Measurements from ENCODE around the gene CPLANE2.
"Not testable (repeated sequence)": the region's sequence is repeated elsewhere in the genome, so short reads cannot be mapped to it uniquely, and the experiment has no call there.

CPLANE2 gene

GRCh38 chr1:16249596-16250241 is 12.7 kb upstream of the CPLANE2 start:
- no peak for DNase-seq (ENCODE audit: low spot score)

GRCh38 chr1:16248603-16249516 is 11.9 kb upstream of the CPLANE2 start:
- DNase-seq (ENCODE audit: low spot score), result peak; percentile 88

DNA sequence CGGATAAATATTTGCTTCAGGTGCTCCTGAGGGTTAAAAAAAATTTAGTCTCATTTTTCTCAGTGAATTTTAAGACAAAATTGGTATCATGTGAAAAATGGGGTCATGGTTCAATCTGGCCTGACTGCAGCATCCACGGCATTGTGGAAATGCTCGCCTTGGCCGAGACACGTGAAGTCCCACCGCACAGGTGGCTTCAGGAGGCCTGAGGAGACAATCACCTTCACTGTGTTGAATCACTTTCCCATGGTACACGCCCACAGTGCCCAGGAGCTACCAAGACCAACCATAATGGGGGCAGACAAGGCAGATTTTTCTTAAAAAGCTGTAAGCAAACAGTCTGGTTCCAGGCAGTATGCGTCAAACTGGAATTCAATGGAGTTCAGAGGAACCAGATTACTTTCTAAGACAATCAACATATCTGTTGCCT is 11.0 kb upstream of the CPLANE2 start:
- no peak for DNase-seq (ENCODE audit: low spot score)

- no peak for DNase-seq (ENCODE audit: low spot score)
Measured at GRCh38 chr1:16247441-16247840, 10.5 kb upstream of the CPLANE2 start.

DNA sequence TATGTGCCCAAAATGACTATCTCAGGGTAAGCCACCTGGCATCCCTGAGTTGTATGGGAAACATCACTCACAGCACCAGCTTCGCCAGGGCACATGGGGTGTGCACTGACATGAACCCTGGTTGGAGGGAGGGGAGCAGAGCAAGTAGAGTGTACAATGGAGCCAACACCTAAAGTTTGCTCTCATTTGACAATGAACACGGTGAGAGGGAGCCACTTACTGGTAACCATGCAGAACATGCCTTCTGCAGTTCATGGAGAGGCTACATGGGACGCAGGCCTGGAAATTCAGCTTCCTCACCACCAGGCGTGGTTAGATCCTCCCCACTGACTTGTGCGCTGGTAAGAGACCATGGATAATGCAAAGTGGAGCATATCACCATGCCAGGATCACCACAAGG is 10.0 kb upstream of the CPLANE2 start:
- DNase-seq (ENCODE audit: low spot score), result no peak

DNA sequence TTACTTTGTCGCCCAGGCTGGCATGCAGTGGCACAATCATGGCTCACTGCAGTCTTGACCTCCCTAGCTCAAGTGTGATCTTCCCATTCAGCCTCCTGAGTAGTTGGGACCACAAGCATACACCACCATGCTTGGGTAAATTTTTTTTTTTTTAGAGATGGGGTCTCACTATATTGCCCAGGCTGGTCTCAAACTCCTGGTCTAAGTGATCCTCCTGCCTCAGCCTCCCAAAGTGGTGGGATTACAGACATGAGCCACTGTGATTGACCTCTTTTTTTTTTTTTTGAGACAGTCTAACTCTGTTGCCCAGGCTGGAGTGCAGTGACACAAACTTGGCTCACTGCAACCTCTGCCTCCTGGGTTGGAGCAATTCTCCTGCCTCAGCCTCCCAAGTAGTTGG is 9.3 kb upstream of the CPLANE2 start:
- DNase-seq (ENCODE audit: low spot score), result not testable (repeated sequence)

- no peak for DNase-seq (ENCODE audit: low spot score)
Measured at GRCh38 chr1:16245476-16246196, 8.7 kb upstream of the CPLANE2 start.

DNA sequence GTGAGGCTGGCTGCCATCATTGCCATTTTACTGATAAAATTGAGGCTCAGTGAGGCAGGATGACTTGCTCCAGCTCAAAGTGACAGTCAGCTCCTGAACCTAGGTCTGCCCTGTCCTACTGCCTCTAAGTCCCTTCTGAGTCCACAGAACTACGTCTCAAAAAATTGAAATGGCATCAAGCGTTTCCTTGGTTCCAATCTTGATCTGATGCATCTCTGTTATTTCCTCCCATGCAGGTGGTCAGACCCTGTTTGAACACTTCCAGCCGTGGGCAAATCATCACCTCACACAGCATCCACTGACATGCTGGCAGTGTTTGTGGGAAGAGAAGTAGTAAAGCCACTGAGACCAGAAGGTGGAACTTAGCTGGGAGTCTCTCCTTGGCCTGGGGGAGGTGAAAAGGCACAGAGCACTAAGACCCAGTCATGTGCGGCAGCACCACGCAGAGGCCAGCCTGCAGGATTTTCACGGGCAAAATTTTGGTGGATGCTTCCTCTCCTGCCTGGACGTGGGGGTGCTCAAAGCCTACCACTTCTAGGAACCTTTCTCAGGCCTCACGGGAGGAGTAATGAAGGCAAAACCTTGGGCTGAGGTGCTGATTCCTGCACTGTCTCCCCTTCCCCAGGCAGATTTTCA is 7.8 kb upstream of the CPLANE2 start:
- DNase-seq (ENCODE audit: low spot score), result no peak

GRCh38 chr1:16243936-16244649 is 7.1 kb upstream of the CPLANE2 start:
- peak; percentile 83 for DNase-seq (ENCODE audit: low spot score)

- DNase-seq (ENCODE audit: low spot score), result no peak
Measured at GRCh38 chr1:16243215-16243610, 6.2 kb upstream of the CPLANE2 start.

GRCh38 chr1:16242556-16243214 is 5.7 kb upstream of the CPLANE2 start:
- no peak for DNase-seq (ENCODE audit: low spot score)

- no peak for DNase-seq (ENCODE audit: low spot score)
Measured at GRCh38 chr1:16241221-16241708, 4.3 kb upstream of the CPLANE2 start.

DNA sequence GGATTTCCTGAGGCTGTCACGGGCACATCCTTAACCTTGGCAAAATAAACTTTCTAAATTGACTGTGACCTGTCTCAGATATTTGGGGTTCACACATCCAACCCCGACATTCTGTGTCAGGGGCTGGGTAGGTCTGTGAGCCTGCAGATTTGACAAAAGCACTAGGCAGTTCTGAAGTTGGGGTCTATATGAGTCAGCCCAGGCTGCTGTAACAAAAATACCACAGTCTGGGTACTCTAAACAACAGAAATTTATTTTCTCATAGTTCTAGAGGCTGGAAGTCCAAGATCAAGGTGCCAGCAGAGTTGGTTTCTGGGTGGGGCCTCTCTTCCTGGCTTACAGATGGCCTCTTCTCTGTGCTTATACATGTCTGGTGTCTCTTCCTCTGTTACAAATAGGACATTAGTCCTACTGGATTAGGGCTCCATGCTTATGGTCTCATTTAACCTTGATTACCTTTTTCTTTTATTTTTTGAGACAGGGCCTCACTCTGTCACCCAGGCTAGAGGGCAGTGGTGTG is 3.0 kb upstream of the CPLANE2 start:
- DNase-seq (ENCODE audit: low spot score), result no peak

DNA sequence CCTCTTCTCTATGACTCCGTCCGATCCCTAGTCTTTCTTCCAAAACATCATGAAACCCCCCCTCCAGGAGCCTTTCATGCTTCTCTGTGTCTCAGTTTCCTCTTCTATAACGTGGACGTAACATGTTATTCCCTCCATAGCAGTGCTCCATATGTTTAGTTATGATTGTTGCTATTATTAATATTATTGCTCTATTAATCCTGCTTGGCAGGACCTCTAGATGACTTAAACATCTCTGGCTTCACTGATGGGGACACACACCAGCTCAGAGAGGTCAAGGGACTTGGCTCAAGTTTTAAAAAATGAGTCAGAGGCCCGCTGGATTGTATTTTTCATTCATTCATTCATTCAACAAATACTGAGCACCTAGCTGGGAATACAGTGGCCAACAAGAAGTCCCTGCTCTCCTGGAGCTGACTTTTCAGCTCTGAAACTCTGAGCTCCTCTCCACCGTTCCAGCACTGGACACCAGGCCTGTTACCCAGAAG is 404 bp upstream of the CPLANE2 start:
- no peak for DNase-seq (ENCODE audit: low spot score)

- DNase-seq (ENCODE audit: low spot score), result no peak
Measured at GRCh38 chr1:16235944-16236510, 956 bp downstream of the CPLANE2 start.

DNA sequence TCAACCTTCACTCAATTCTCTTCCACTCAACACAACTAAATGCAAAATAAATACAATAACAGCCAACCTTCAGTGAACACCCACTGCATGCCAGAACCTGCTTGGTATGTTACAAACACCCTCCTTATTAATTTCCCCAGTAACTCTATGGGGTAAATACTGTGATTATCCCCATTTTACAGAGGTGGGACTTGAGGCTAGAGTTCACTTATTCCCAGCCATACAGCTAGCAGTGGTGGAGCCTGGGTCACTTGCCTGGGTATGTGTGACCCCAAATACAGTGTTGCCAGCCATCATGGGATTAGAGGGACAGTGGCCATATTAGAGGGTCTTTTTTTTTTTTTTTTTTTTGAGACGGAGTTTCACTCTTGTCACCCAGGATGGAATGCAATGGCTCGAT is 1.6 kb downstream of the CPLANE2 start:
- no peak for DNase-seq (ENCODE audit: low spot score)

- DNase-seq (ENCODE audit: low spot score), result no peak
Measured at GRCh38 chr1:16233431-16233830, 3.6 kb downstream of the CPLANE2 start.

DNA sequence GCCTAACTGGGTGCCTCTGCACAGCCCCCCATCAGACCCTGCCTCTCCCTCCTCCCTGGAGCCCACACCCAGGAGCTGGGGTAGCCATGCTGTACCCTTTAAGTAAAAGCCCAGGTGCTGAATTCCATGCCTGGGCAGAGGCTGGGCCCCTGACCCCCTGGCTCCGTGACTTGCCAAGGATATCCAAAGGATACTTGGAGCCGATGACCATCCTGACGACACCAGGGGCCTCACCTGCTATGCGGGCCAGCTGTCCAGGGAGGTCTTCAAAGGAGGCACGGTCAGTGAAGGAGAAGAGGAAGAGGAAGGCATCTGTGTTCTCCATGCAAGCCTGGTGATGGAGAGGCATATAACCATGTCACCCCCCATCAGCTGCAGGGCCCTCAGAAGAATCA is 4.7 kb downstream of the CPLANE2 start:
- DNase-seq (ENCODE audit: low spot score), result no peak

DNA sequence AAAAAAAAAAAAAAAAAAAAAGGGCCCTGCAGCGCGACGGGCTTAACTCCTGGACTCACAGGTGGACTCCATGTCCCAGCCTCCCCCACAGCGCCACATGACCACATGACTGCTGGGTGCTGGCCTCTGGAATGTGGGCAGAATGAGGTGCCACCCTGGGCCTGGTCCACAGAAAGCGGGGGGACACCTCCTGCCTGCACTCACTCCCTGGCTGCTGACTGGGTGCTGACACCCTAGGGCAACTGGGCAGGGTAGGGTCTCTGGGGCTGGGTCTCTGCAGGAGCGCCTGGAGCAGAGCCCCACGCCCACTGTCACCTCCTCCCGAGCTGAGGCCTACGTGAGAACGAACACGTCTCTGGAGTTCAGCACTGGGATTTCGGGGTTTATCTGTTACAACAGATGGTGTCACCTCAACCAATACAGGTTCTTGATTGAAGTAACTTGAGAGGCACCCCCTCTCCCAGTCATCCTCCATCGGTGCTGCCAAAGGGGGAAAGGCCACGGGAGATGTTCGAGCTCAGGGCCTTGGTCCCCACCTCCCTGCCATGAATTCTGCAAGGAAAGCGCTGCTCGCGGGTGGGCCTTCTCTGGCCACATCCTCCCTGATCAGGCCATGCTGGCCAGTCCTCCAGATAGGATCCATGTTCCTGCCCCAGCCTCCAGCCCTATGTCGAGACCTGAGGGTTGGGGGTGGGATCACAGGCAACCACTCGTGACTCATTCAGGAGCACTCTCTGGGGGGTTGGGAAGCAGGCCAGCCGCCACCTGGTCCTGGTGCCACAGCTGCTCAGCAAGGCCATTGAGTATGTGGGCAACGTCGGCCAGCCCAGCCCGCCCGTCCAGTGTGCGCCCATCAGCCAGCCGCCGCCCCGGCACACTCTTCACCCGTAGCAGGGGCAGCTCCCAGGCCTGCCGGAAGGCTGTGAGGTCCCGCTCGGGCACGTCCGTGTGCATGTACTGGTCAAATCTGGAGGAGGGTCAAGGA is 5.4 kb downstream of the CPLANE2 start:
- DNase-seq (ENCODE audit: low spot score), result no peak
